Peyer's patch (tissue), 4 donors: ENCODE data around the gene DOK6. TPM values are rescaled to one million over a fixed set of nuclear protein-coding genes. Genes with fewer than 3 reads are reported as not detected.

Experiments
- DNase-seq, 3 donors: peaks; one replicate each; pipeline ENCODE4 v3.0.0-alpha.2; 2017 to 2019
- H3K27ac ChIP-seq, 4 donors: fragments of 200-600 bp; sonication (generic); one replicate each; pipeline ENCODE4 v1.5.1; 2016 to 2019
- H3K27me3 ChIP-seq, 2 donors: fragments of 200-600 bp; sonication (generic); one replicate each; pipeline ENCODE4 v1.5.1; 2019
- H3K36me3 ChIP-seq, 3 donors: fragments of 200-600 bp; sonication (generic); one replicate each; pipeline ENCODE4 v1.5.1; 2016 to 2019
- H3K4me1 ChIP-seq, 4 donors: fragments of 200-600 bp; sonication (generic); one replicate each; pipeline ENCODE4 v1.5.1; 2016 to 2019
- H3K4me3 ChIP-seq, 4 donors: fragments of 200-600 bp; sonication (generic); 1 replicate in 3 of 4; 2 replicates in 1 of 4; pipeline ENCODE4 v1.5.1; 2016 to 2019; ENCODE audit warnings: mild to moderate bottlenecking in 1 of 4
- H3K9me3 ChIP-seq, 4 donors: fragments of 200-600 bp; sonication (generic); one replicate each; pipeline ENCODE4 v1.5.1; 2016 to 2019; ENCODE audit warnings: mild to moderate bottlenecking in 1 of 4
- POLR2A ChIP-seq, 2 donors: fragments of 450-650 bp; IDR thresholded peaks; one replicate each; pipeline ENCODE4 v1.5.1; 2017; ENCODE audit warnings: antibody characterized with exemption in 2 of 2, mild to moderate bottlenecking in 2 of 2, moderate library complexity in 2 of 2
- total RNA-seq, 4 donors: library from RNA; depleted of rRNA; stranded (reverse); fragments of >200 nt; gene quantifications; one replicate each; pipeline ENCODE4 v1.1.0, GENCODE V29; 2016
- TF ChIP-seq, protein P1 (sequence below), 6 experiments: fragments of 450-650 bp in 4 of 6; fragments of 200-600 bp in 2 of 6; sonication (generic) in 1 of 6; IDR thresholded peaks; one replicate each; pipeline ENCODE4 v1.5.1; 2017 to 2019; ENCODE audit warnings: antibody characterized with exemption in 6 of 6, mild to moderate bottlenecking in 3 of 6, moderate library complexity in 1 of 6

DOK6 gene
- total RNA-seq, 4 donors from 2014 or later = 0.13 to 5.2 (median 0.50) TPM

DNA sequence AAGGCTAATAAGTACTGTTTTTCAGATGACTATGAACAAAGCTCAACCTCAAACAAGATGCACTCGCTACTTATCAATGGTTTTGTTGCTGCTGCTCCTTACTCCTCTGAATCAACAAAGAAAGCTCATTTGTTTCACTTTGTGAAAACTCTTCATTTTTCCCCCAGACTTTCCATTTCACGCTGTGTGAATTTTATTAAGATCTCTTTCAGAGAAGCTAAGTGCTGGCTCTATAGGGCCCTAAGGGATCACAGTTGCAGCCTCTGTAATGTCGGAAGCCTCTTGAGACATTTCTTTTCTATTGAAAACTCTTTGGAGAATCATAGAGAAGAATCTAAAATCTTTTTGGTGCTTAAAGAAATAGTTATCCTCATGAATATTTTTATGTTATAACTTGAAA lies 337.2 kb downstream of the DOK6 start:
- no peaks in the 10 kb centered on the region for H3K4me1 ChIP-seq
- no peaks in the 10 kb centered on the region for H3K9me3 ChIP-seq
- H3K36me3 ChIP-seq = no peaks in the 10 kb centered on the region
- no peak for DNase-seq
- no peak overlapping the region for H3K27ac ChIP-seq
- TF ChIP-seq POLR2A (IDR thresholded peaks at IDR 0.05) = no peak
- TF ChIP-seq, protein P1, sequence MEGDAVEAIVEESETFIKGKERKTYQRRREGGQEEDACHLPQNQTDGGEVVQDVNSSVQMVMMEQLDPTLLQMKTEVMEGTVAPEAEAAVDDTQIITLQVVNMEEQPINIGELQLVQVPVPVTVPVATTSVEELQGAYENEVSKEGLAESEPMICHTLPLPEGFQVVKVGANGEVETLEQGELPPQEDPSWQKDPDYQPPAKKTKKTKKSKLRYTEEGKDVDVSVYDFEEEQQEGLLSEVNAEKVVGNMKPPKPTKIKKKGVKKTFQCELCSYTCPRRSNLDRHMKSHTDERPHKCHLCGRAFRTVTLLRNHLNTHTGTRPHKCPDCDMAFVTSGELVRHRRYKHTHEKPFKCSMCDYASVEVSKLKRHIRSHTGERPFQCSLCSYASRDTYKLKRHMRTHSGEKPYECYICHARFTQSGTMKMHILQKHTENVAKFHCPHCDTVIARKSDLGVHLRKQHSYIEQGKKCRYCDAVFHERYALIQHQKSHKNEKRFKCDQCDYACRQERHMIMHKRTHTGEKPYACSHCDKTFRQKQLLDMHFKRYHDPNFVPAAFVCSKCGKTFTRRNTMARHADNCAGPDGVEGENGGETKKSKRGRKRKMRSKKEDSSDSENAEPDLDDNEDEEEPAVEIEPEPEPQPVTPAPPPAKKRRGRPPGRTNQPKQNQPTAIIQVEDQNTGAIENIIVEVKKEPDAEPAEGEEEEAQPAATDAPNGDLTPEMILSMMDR (IDR thresholded peaks at IDR 0.05) = no peak
- no peak overlapping the region for H3K4me3 ChIP-seq
- H3K27me3 ChIP-seq = no peaks in the 10 kb centered on the region

DNA sequence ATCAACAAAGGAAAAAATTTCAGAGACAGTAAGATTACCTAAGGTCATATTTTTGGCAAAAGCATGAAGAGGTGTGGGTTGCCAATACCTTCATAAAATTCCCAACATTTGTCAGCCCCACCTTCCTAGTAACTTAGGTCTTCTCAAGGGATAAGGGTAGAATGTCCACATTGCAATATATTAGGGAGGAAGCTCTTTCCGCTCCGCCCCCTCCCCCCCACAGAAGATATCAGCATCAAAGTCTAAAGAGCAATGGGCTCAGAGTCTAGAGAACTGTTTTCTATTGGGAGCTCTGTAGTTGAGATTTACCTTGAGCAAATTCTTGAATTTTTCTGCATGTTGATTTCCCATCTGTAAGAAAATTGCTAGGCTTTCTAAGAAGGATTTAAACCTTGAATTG lies 346.7 kb downstream of the DOK6 start:
- Histone ChIP-seq H3K4me3 (no peak overlapping the region), H3K27ac (no peak overlapping the region), H3K27me3 (no peaks in the 10 kb centered on the region), H3K36me3 (no peaks in the 10 kb centered on the region), H3K4me1 (no peaks in the 10 kb centered on the region), H3K9me3 (no peaks in the 10 kb centered on the region)
- no peak for DNase-seq
- TF ChIP-seq POLR2A (IDR thresholded peaks at IDR 0.05) = no peak
- TF ChIP-seq, protein P1 (IDR thresholded peaks at IDR 0.05) = no peak

DNA sequence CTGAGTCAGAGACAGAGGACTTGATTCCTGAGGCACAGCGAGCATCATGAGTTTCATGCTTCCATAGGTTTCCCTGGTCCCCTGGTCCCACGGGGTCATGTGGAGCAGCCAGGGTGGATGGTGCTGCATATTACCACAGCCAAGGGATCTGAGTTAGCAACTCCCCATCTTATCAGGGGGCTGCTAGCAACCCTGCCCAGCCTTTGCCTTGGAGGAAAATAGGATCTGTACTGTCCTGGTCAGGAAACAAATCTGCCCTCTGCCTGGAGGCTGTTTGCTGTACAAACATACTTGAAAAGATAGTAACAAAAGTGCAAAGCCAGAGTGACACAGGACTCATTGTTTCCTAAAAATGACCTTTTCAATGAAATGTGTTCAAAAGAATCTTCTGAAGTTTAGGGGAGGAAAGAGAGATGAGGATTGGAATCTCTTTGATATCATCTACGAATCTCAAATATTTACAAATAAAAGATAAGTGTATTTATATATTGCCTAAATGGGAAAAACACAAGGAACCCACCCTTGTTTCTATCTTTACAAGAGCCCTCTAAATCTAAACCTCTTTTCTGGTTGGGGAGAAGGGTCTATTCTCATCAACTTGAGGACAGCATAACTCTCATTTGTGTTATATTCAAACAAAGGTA lies 352.2 kb downstream of the DOK6 start:
- H3K4me1 ChIP-seq = no peaks in the 10 kb centered on the region
- no peak overlapping the region for H3K27ac ChIP-seq
- H3K9me3 ChIP-seq = no peaks in the 10 kb centered on the region
- H3K27me3 ChIP-seq = no peaks in the 10 kb centered on the region
- no peak overlapping the region for H3K4me3 ChIP-seq
- no peaks in the 10 kb centered on the region for H3K36me3 ChIP-seq
- no peak for DNase-seq
- no peak for TF ChIP-seq POLR2A (IDR thresholded peaks at IDR 0.05)
- TF ChIP-seq, protein P1 (IDR thresholded peaks at IDR 0.05) = no peak

DNA sequence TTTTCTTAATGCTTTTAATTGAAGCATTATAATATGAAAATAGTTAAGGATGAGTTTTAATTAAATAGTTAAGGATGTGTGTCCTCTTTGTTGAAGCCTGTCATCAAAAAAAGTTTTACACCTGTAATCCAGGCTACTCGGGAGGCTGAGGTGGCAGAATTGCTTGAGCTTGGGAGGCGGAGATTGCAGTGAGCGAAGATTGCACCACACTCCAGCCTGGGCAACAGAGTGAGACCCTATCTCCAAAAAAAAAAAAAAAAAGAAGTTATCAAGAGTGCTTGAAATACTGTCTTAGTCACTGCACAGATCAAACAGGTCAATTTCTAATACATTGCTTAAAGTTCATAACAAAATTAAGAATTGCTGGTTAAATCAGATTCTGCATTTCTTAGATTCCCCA lies 353.4 kb downstream of the DOK6 start:
- Histone ChIP-seq H3K4me1 (no peaks in the 10 kb centered on the region), H3K36me3 (no peaks in the 10 kb centered on the region), H3K4me3 (no peak overlapping the region), H3K27ac (no peak overlapping the region), H3K9me3 (no peaks in the 10 kb centered on the region), H3K27me3 (no peaks in the 10 kb centered on the region)
- TF ChIP-seq POLR2A (IDR thresholded peaks at IDR 0.05) = no peak
- TF ChIP-seq, protein P1 (IDR thresholded peaks at IDR 0.05) = no peak
- DNase-seq = no peak

DNA sequence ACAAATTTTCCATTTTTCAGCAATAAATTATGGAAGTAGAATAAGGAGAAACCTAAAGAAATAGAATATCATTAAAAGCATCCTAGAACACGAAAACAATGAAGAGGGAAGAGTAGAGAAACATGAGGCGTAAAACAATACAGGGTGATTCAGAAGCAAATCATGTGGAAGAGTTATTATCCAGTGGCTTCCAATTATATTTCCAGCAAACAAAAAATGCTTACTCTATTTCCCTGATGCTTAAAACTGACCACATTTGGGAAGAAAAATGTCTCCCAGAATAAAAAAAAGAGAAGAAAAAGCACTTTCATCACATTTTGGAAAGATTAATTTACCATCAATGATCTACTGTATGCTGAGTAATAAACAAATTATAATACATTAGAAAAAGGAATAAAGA lies 354.4 kb downstream of the DOK6 start:
- DNase-seq = no peak
- Histone ChIP-seq H3K36me3 (no peaks in the 10 kb centered on the region), H3K4me1 (no peaks in the 10 kb centered on the region), H3K27me3 (no peaks in the 10 kb centered on the region), H3K9me3 (no peaks in the 10 kb centered on the region), H3K27ac (no peak overlapping the region), H3K4me3 (no peak overlapping the region)
- TF ChIP-seq, protein P1 (IDR thresholded peaks at IDR 0.05) = no peak
- no peak for TF ChIP-seq POLR2A (IDR thresholded peaks at IDR 0.05)
